NCI-H2029 (cell line): ENCODE data around the gene FES.

Experiments used
- DNase-seq: peaks from one replicate; lab custom pipeline; 2025; lab: John Stamatoyannopoulos, UW

The FES gene

DNA sequence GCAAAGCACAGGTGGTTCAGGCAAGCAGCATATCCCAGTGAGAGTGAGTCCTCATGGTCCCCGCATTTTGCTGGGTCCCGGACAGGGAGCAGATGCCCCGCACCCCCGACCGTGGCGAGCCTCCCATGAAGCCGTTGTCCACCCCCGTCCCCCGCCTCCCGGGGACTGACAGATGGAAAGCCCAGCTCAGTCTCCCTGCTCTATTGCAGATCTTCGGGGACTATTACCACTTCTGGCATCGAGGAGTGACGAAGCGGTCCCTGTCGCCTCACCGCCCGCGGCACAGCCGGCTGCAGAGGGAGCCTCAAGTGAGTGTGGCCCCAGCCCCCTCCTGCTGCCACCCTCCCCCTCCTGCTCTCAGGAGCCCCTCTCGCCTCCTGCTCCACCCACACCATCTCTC is 8.3 kb upstream of the FES start:
- DNase-seq: no peak

DNA sequence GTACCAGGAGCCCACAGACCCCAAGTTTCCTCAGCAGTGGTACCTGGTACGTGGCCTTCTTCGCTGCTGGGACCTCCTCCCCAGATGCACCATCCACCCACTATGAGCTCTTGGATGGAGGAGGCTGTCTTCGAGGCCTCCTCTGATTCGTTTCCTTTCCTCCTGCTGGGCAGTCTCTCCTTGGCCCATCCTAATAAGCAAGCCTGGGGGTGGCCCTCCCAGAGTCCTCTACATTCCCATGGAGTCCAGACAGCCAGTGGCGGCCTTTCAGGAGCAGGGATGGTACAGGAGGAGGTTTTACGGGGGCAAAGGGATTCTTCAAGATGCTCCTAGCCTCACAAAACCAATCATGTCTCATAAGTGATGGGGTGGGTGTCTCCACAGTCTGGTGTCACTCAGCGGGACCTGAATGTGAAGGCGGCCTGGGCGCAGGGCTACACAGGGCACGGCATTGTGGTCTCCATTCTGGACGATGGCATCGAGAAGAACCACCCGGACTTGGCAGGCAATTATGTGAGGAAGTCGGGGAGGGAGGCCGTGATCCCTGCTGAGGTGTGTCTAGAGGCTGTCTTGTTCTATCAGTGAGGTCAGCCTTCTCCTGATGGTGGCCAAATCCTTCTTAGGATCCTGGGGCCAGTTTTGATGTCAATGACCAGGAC is 7.7 kb upstream of the FES start:
- no peak for DNase-seq

GRCh38 chr15:90877315-90877714 is 7.0 kb upstream of the FES start:
- no peak for DNase-seq

DNA sequence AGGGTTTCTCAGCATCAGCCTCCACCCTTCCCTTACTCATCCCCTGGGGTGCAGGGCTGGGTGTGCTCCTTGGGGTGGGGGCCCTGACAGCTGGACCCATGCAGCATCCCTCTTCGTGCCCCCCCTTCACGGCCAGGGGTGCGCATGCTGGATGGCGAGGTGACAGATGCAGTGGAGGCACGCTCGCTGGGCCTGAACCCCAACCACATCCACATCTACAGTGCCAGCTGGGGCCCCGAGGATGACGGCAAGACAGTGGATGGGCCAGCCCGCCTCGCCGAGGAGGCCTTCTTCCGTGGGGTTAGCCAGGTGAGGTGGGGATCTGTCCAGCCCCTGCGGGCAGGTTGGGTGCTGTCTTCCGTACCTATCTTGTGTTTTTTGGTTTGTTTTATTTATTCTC is 6.3 kb upstream of the FES start:
- DNase-seq: no peak

GRCh38 chr15:90878660-90879059 is 5.6 kb upstream of the FES start:
- no peak for DNase-seq

DNA sequence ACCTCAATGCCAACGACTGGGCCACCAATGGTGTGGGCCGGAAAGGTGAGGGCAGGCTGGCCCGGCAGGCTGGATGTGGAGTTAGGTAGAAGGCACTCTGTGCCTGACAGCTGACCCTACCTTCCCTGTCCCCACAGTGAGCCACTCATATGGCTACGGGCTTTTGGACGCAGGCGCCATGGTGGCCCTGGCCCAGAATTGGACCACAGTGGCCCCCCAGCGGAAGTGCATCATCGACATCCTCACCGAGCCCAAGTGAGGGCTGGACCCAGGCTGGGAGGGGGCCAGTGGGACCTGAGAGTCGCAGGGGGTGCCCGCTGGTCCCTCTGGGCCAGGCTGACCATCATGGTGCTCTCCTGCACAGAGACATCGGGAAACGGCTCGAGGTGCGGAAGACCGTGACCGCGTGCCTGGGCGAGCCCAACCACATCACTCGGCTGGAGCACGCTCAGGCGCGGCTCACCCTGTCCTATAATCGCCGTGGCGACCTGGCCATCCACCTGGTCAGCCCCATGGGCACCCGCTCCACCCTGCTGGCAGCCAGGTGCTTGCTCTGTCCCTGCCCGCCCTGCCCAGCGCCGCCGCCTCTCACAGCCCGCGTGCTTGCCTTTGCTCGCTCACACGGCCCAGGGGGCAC is 4.5 kb upstream of the FES start:
- DNase-seq: no peak

DNA sequence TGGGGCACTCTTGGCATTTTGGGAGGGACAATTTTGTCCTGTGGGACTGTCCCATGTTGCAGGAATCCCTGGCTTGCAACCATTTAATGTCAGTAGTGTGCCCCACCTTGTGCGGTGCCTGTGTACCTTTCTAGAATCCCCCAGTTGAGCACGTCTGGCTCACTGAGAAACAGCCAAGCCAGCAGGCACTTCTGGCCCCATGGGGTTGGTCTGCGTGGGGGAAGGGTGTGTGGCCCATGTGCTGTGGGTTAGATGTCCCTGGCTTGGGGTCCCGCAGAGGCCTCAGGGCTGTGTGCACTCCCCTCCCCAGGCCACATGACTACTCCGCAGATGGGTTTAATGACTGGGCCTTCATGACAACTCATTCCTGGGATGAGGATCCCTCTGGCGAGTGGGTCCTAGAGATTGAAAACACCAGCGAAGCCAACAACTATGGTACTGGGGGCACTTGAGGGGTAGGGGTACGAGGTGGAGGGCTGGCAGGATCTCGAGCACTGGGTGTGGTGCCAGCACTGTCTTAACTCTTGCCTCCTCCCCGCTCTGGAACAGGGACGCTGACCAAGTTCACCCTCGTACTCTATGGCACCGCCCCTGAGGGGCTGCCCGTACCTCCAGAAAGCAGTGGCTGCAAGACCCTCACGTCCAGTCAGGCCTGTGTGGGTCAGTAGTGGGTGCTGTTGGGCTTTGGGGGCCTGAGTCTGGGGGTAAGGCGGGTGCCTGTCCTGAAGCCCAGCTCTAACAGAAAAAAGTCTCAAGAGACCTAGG is 3.7 kb upstream of the FES start:
- DNase-seq: no peak

DNA sequence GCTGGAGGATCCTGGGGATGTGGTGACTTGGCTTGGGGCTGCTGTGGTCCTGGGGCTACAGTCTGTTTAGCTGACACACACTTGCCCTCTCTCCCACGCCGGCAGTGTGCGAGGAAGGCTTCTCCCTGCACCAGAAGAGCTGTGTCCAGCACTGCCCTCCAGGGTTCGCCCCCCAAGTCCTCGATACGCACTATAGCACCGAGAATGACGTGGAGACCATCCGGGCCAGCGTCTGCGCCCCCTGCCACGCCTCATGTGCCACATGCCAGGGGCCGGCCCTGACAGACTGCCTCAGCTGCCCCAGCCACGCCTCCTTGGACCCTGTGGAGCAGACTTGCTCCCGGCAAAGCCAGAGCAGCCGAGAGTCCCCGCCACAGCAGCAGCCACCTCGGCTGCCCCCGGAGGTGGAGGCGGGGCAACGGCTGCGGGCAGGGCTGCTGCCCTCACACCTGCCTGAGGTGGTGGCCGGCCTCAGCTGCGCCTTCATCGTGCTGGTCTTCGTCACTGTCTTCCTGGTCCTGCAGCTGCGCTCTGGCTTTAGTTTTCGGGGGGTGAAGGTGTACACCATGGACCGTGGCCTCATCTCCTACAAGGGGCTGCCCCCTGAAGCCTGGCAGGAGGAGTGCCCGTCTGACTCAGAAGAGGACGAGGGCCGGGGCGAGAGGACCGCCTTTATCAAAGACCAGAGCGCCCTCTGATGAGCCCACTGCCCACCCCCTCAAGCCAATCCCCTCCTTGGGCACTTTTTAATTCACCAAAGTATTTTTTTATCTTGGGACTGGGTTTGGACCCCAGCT is 2.9 kb upstream of the FES start:
- no peak for DNase-seq

DNA sequence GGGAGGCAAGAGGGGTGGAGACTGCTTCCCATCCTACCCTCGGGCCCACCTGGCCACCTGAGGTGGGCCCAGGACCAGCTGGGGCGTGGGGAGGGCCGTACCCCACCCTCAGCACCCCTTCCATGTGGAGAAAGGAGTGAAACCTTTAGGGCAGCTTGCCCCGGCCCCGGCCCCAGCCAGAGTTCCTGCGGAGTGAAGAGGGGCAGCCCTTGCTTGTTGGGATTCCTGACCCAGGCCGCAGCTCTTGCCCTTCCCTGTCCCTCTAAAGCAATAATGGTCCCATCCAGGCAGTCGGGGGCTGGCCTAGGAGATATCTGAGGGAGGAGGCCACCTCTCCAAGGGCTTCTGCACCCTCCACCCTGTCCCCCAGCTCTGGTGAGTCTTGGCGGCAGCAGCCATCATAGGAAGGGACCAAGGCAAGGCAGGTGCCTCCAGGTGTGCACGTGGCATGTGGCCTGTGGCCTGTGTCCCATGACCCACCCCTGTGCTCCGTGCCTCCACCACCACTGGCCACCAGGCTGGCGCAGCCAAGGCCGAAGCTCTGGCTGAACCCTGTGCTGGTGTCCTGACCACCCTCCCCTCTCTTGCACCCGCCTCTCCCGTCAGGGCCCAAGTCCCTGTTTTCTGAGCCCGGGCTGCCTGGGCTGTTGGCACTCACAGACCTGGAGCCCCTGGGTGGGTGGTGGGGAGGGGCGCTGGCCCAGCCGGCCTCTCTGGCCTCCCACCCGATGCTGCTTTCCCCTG is 2.2 kb upstream of the FES start:
- DNase-seq: no peak

DNA sequence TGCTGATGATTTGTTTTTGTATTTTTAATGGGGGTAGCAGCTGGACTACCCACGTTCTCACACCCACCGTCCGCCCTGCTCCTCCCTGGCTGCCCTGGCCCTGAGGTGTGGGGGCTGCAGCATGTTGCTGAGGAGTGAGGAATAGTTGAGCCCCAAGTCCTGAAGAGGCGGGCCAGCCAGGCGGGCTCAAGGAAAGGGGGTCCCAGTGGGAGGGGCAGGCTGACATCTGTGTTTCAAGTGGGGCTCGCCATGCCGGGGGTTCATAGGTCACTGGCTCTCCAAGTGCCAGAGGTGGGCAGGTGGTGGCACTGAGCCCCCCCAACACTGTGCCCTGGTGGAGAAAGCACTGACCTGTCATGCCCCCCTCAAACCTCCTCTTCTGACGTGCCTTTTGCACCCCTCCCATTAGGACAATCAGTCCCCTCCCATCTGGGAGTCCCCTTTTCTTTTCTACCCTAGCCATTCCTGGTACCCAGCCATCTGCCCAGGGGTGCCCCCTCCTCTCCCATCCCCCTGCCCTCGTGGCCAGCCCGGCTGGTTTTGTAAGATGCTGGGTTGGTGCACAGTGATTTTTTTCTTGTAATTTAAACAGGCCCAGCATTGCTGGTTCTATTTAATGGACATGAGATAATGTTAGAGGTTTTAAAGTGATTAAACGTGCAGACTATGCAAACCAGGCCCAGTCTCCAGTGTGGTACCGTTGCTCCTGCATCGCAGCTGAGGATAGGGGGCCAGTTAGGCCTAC is 1.4 kb upstream of the FES start:
- no peak for DNase-seq

DNA sequence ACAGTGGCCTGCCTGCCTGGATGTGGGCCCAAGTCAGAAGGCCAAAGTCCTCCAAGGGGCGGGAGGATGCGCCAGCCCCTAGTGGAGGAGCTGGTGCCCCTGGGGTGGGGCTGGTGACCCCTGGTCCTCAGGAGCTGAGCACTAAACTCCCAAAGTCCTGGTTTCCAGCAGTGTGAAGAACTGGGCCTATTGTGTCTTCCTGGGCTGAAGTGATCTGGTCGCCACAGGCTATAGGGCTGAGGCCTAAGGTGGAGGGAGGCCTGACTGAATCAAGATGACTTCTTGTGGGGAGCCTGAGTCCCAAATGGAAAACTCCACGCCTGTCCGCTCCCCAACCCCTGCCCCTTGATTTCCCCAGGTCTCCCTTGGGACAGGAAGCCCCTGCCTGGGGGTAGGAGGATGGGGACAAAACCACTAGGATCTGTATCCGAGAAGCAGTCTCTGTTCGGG is 753 bp upstream of the FES start:
- DNase-seq: no peak

GRCh38 chr15:90884719-90885431 is 571 bp downstream of the FES start:
- no peak for DNase-seq

DNA sequence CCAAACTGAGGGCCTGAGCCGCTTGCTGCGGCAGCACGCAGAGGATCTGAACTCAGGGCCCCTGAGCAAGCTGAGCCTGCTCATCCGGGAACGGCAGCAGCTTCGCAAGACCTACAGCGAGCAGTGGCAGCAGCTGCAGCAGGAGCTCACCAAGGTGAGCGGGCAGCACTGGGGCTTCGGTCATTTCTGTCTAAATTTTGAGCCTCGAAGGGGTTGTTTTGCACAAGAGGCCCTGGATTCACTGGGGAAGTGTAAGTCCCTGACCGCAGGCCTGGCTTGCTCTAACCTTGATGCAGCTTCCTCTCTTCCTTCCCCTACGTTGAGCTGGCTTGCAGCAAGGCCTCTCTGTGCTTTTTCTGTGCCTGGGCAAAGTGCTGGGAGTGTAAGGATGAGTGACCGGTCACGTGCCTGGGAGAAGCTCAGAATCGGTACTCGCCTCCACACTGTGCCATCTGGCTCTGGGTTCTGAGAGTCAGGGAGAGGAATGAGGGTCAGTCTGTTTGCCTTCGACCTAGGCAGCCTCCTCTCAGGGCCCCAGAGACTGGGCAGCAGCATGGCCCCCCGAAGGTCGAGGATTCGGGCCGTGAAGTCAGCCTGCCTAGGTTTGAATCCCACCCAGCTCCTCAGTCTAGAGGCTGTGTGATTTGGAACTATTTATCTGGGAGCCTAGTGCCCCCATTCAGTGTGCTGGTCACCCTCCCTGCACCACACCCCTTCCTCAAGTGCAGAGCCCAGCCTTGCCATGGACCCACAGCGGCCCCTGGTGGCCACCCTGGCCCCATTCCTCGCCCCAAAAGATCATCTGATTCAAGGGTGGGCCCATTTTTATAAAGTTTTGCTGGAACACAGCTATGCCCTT is 1.4 kb downstream of the FES start:
- DNase-seq: no peak

GRCh38 chr15:90886291-90886614 is 1.9 kb downstream of the FES start:
- DNase-seq: no peak

DNA sequence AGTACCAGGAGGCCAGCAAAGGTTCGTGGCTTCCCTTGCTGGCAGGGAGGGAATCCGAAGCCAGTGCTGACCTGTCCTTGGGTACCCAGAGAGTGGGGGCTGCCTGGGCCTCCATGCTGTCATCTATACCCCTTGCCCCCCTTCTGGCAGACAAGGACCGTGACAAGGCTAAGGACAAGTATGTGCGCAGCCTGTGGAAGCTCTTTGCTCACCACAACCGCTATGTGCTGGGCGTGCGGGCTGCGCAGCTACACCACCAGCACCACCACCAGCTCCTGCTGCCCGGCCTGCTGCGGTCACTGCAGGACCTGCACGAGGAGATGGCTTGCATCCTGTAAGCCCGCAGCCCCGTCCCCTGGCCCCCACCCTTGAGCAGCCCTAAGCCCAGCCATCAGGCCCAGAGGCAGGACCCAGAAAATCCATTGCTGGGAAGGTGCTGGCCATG is 2.8 kb downstream of the FES start:
- no peak for DNase-seq

GRCh38 chr15:90889313-90889730 is 5.0 kb downstream of the FES start:
- DNase-seq: no peak

DNA sequence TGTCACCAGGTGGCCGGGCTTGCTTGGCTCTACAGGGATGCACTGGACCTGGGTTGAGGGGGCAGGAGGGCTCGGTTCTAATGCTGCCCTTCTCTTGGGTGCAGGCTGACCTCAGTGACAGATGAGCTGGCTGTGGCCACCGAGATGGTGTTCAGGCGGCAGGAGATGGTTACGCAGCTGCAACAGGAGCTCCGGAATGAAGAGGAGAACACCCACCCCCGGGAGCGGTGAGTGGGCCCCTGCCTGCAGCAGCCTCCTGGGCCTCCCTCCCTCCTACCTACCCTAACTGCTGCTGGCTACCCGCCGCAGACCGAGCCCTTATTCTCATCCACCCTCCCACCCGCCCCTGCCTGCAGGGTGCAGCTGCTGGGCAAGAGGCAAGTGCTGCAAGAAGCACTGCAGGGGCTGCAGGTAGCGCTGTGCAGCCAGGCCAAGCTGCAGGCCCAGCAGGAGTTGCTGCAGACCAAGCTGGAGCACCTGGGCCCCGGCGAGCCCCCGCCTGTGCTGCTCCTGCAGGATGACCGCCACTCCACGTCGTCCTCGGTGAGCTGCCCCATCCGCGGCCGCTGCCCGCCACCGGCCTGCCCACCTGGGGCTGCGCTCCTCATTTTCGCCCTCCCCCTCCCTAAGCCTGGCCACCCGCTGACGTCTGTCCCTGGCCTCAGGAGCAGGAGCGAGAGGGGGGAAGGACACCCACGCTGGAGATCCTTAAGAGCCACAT is 5.6 kb downstream of the FES start:
- DNase-seq: no peak

DNA sequence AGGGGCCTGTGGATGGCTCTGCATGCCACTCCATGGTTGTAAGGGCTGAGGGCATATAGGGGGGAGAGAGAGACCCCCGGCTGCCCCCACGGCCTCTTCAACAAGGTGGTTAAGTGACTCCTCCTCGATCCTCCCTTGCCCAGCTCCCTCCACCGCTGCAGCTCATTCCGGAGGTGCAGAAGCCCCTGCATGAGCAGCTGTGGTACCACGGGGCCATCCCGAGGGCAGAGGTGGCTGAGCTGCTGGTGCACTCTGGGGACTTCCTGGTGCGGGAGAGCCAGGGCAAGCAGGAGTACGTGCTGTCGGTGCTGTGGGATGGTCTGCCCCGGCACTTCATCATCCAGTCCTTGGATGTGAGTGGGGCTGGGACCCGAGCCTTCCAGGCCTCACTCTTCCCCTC is 6.5 kb downstream of the FES start:
- no peak for DNase-seq
